Testis (tissue), 3 donors: ENCODE data around the gene CAPZA3. TPM values are rescaled to one million over a fixed set of nuclear protein-coding genes. Genes with fewer than 3 reads are reported as not detected.

Experiments
- DNase-seq: peaks from one replicate; pipeline ENCODE4 v3.0.0-alpha.2; 2019
- H3K27ac ChIP-seq, 2 donors: fragments of 200-600 bp; sonication (generic); one replicate each; pipeline ENCODE4 v1.5.1; 2019
- H3K27me3 ChIP-seq: fragments of 200-600 bp; sonication (generic); one replicate; pipeline ENCODE4 v1.5.1; 2019
- H3K36me3 ChIP-seq: fragments of 200-600 bp; sonication (generic); one replicate; pipeline ENCODE4 v1.5.1; 2017; ENCODE audit warnings: low read depth; ENCODE audit errors: missing control alignments
- H3K4me1 ChIP-seq: fragments of 200-600 bp; sonication (generic); one replicate; pipeline ENCODE4 v1.5.1; 2019
- H3K4me3 ChIP-seq, 2 donors: fragments of 200-600 bp; sonication (generic); one replicate each; pipeline ENCODE4 v1.5.1; 2017 to 2019
- H3K9me3 ChIP-seq: fragments of 200-600 bp; sonication (generic); one replicate; pipeline ENCODE4 v1.5.1; 2017
- POLR2A ChIP-seq: fragments of 450-650 bp; IDR thresholded peaks from one replicate; pipeline ENCODE4 v1.6.1; 2017; ENCODE audit warnings: antibody characterized with exemption, mild to moderate bottlenecking, moderate library complexity
- WGBS, 2 donors: methylation state at CpG; one replicate each; pipeline ENCODE4 v1.1.5; 2018; 5-methylcytosine and 5-hydroxymethylcytosine counted together
- intact Hi-C: fragments of 100-400 bp; cut with DNase I; formaldehyde crosslinking; loops from one replicate; pipeline ENCODE4 v1.15.1; 2023; ENCODE audit warnings: low total_unique reads
- polyA plus RNA-seq: library from polyadenylated mRNA; stranded (reverse); fragments of 350-450 nt; fragmentation: Illumina TruSeq; extraction: RNeasy Lipid Tissue Mini Kit (QIAGEN cat#74804); gene quantifications from one replicate; pipeline ENCODE4 v1.2.3, GENCODE V29; 2014; ENCODE audit warnings: low read depth, low replicate concordance; ENCODE audit not compliant: insufficient read depth
- total RNA-seq, 2 donors: library from RNA; depleted of rRNA; stranded (reverse); fragments of >200 nt; gene quantifications; one replicate each; pipeline ENCODE4 v1.2.3, GENCODE V29; 2016
- TF ChIP-seq, protein P1 (sequence below), 3 experiments: fragments of 450-650 bp in 2 of 3; fragments of 200-600 bp in 1 of 3; sonication (generic) in 1 of 3; IDR thresholded peaks; one replicate each; pipeline ENCODE4 v1.5.1; 2016 to 2019; ENCODE audit warnings: antibody characterized with exemption in 3 of 3, mild to moderate bottlenecking in 2 of 3, moderate library complexity in 1 of 3

The CAPZA3 gene
- total and polyA plus RNA-seq, 3 donors from 2014 or later, result 52.6 to 210 (median 186) TPM

- Histone ChIP-seq H3K4me1 (no peaks in the 10 kb centered on the region), H3K9me3 (no peaks in the 10 kb centered on the region), H3K27ac (no peak overlapping the region), H3K4me3 (no peak overlapping the region), H3K36me3 (no peaks in the 10 kb centered on the region), H3K27me3 (no peaks in the 10 kb centered on the region)
- intact Hi-C loops, result no loop called here
- TF ChIP-seq POLR2A, result no peak
- TF ChIP-seq, protein P1, sequence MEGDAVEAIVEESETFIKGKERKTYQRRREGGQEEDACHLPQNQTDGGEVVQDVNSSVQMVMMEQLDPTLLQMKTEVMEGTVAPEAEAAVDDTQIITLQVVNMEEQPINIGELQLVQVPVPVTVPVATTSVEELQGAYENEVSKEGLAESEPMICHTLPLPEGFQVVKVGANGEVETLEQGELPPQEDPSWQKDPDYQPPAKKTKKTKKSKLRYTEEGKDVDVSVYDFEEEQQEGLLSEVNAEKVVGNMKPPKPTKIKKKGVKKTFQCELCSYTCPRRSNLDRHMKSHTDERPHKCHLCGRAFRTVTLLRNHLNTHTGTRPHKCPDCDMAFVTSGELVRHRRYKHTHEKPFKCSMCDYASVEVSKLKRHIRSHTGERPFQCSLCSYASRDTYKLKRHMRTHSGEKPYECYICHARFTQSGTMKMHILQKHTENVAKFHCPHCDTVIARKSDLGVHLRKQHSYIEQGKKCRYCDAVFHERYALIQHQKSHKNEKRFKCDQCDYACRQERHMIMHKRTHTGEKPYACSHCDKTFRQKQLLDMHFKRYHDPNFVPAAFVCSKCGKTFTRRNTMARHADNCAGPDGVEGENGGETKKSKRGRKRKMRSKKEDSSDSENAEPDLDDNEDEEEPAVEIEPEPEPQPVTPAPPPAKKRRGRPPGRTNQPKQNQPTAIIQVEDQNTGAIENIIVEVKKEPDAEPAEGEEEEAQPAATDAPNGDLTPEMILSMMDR (IDR thresholded peaks at IDR 0.05), result no peak
- 83 to 90% methylated on average over 5 of the region's 5 CpGs for WGBS, 2 donors
- DNase-seq, result no peak
Observed at GRCh38 chr12:18731156-18731555, 6.8 kb upstream of the CAPZA3 start.

- H3K27ac ChIP-seq, result no peak overlapping the region
- H3K36me3 ChIP-seq, result no peaks in the 10 kb centered on the region
- H3K4me1 ChIP-seq, result peaks cover 7% of the 10 kb centered on the region
- intact Hi-C loops, result no loop called here
- WGBS, 2 donors, result 57 to 59% methylated on average over 1 of the region's 1 CpG
- no peaks in the 10 kb centered on the region for H3K27me3 ChIP-seq
- no peaks in the 10 kb centered on the region for H3K9me3 ChIP-seq
- no peak for DNase-seq
- no peak overlapping the region for H3K4me3 ChIP-seq
- TF ChIP-seq POLR2A, result no peak
- TF ChIP-seq, protein P1 (IDR thresholded peaks at IDR 0.05), result no peak
Observed at GRCh38 chr12:18747895-18748294, 10.0 kb downstream of the CAPZA3 start.

DNA sequence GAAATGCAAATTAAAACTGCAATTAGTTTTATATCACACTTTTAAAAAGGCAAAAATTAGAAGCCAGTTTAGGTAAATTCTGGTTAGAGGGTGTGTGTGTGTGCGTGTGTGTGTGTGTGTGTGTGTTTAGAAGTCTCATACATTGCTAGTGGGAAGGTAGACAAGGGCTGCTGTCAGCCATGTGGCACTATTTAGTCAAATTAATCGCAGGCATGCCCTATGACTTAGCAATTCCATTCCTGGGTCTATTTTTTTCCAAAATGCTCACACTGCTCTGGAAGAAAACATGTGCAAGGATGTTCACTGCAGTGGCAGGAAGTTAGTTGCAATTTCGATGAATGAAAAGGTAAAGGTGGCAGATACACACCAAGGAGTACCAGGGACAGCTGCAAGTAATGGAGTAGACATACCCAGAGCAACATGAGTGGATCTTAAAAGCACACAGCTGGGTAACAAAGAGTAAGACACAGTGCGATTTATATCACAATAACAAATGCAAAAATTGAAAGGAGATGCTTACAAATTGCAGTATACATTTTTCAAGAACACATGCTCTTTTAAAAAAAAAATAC is 11.6 kb downstream of the CAPZA3 start:
- WGBS, 2 donors, result 73 to 80% methylated on average over 4 of the region's 4 CpGs
- Histone ChIP-seq H3K27me3 (no peaks in the 10 kb centered on the region), H3K9me3 (no peaks in the 10 kb centered on the region), H3K27ac (no peak overlapping the region), H3K4me3 (no peak overlapping the region), H3K4me1 (peaks cover 11% of the 10 kb centered on the region), H3K36me3 (no peaks in the 10 kb centered on the region)
- intact Hi-C loops, result no loop called here
- no peak for TF ChIP-seq POLR2A
- TF ChIP-seq, protein P1 (IDR thresholded peaks at IDR 0.05), result no peak
- no peak for DNase-seq

DNA sequence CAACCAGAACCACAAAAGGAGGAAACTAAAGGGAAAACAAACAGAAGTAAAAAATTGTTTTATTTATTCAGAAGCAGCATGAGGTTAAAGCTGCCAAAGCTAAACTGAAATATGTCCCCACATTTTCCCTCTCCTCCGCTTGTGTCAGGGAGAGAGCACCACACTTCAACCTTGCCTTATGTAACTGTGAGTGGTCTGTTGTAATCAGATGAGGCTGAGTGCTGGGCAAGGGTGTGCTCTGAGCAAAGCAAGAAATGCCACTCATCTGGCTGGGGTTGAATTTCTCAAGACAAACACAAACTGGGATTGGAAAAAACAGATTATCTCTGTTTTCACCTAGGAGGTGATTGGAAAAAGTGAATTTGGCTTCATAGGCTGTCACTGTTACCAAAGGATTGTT is 12.2 kb downstream of the CAPZA3 start:
- H3K4me1 ChIP-seq, result peaks cover 11% of the 10 kb centered on the region
- TF ChIP-seq, protein P1 (IDR thresholded peaks at IDR 0.05), result no peak
- TF ChIP-seq POLR2A, result no peak
- H3K9me3 ChIP-seq, result no peaks in the 10 kb centered on the region
- intact Hi-C loops, result no loop called here
- no peaks in the 10 kb centered on the region for H3K36me3 ChIP-seq
- no peak overlapping the region for H3K4me3 ChIP-seq
- WGBS, 2 donors, result 83 to 89% methylated on average over 1 of the region's 1 CpG
- H3K27me3 ChIP-seq, result no peaks in the 10 kb centered on the region
- DNase-seq, result no peak
- no peak overlapping the region for H3K27ac ChIP-seq

DNA sequence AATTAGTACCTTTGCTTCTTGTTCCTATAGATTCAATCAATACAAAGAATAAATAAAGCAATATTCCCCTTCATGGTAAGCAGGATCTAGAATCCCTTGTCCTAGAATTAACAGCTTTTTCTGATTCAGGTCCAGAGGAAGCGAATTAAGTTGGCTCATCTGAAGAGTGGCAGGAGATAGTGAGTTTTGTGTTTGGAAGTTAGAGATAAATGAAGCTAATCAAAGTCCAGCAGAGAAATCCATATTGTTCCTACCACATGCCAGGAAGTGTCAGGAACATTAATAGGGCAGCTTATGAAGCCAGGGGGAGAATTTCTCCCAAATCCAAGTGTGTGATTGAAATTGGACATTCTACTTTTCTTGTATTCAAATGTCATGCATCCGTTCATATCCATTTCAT is 13.9 kb downstream of the CAPZA3 start:
- TF ChIP-seq POLR2A, result no peak
- TF ChIP-seq, protein P1 (IDR thresholded peaks at IDR 0.05), result no peak
- Histone ChIP-seq H3K36me3 (no peaks in the 10 kb centered on the region), H3K4me1 (peaks cover 11% of the 10 kb centered on the region), H3K9me3 (no peaks in the 10 kb centered on the region), H3K27me3 (no peaks in the 10 kb centered on the region), H3K4me3 (no peak overlapping the region), H3K27ac (no peak overlapping the region)
- intact Hi-C loops, result no loop called here
- WGBS, 2 donors, result 68 to 81% methylated on average over 2 of the region's 2 CpGs
- no peak for DNase-seq
